Thoracic aorta endothelial cell (primary cell): ENCODE data around the gene CIDEA. TPM values are rescaled to one million over a fixed set of nuclear protein-coding genes. Genes with fewer than 3 reads are reported as not detected.

Experiments used
- small RNA-seq: library from RNA; depleted of rRNA; stranded (forward); fragments of <200 nt; gene quantifications from one replicate; pipeline ENCODE3, GENCODE V24; 2012
- total RNA-seq: library from RNA; depleted of rRNA; stranded (reverse); fragments of >200 nt; gene quantifications from 2 replicates; pipeline ENCODE4 v1.2.3, GENCODE V29; 2012

CIDEA gene
- total RNA-seq, result 1.5 and 2.4 TPM in 2 replicates

GRCh38 chr18:12254136-12254819 is at the start of gene CIDEA:
Gene CIDEA, plus strand, starts transcription at chr18:12254361. Its CDS starts 23 bp downstream, at chr18:12254384.

GRCh38 chr18:12307701-12308385 is 53.7 kb downstream of the CIDEA start, which contains the start of gene TUBB6:
Gene TUBB6, plus strand, starts transcription at chr18:12308241. Its CDS starts 52 bp downstream, at chr18:12308293.

Small RNAs within 50 kb of the gene (small RNA-seq; reads per million reads assigned to genes)
- gene RNU6-170P, result not detected

Other genes starting within 250 kb of the CIDEA start
- not detected in 2 replicates for gene ANKRD62, start 160.5 kb upstream of the CIDEA start, total RNA-seq
- gene TUBB6, start 53.9 kb downstream of the CIDEA start, total RNA-seq, result 706 and 842 TPM in 2 replicates
- gene AFG3L2, start 122.9 kb downstream of the CIDEA start, total RNA-seq, result 58.1 and 69.2 TPM in 2 replicates
- gene PRELID3A, start 153.6 kb downstream of the CIDEA start, total RNA-seq, result 2.7 and 6.0 TPM in 2 replicates